ENCODE results near the gene ZBTB37.
"Not testable (repeated sequence)": the region's sequence is repeated elsewhere in the genome, so short reads cannot be mapped to it uniquely, and the experiment has no call there.

Gene ZBTB37

GRCh38 chr1:173868266-173869020 is at the start of gene ZBTB37:
Gene ZBTB37, plus strand, starts transcription at chr1:173868380. Its CDS starts 1,846 bp downstream, at chr1:173870226.
- peak; percentile 86 for DNase-seq (ENCODE audit: low read depth)

- no peak for DNase-seq (ENCODE audit: low read depth)
These were observed 49.7 kb upstream of the ZBTB37 start for GRCh38 chr1:173818459-173818858.

- no peak for DNase-seq (ENCODE audit: low read depth)
These were observed 46.5 kb upstream of the ZBTB37 start for GRCh38 chr1:173821680-173822079.

- no peak for DNase-seq (ENCODE audit: low read depth)
These were observed 44.3 kb upstream of the ZBTB37 start for GRCh38 chr1:173823781-173824314.

- peak; percentile 74 for DNase-seq (ENCODE audit: low read depth)
These were observed 43.7 kb upstream of the ZBTB37 start, which contains the start of the genes CENPL and DARS2 for GRCh38 chr1:173824315-173825081. Gene CENPL, minus strand, starts transcription at chr1:173824883. Its CDS starts 13,584 bp downstream, at chr1:173811299. Gene DARS2, plus strand, starts transcription at chr1:173824673. Its CDS starts 557 bp downstream, at chr1:173825230.

- no peak for DNase-seq (ENCODE audit: low read depth)
These were observed 40.6 kb upstream of the ZBTB37 start for GRCh38 chr1:173827611-173828010.

- no peak for DNase-seq (ENCODE audit: low read depth)
These were observed 35.4 kb upstream of the ZBTB37 start for GRCh38 chr1:173832748-173833147.

GRCh38 chr1:173852105-173852504 is 16.1 kb upstream of the ZBTB37 start:
- no peak for DNase-seq (ENCODE audit: low read depth)

GRCh38 chr1:173853074-173853473 is 15.1 kb upstream of the ZBTB37 start:
- no peak for DNase-seq (ENCODE audit: low read depth)

GRCh38 chr1:173856014-173856413 is 12.2 kb upstream of the ZBTB37 start:
- DNase-seq (ENCODE audit: low read depth): no peak

- no peak for DNase-seq (ENCODE audit: low read depth)
These were observed 11.3 kb upstream of the ZBTB37 start for GRCh38 chr1:173856903-173857302.

GRCh38 chr1:173857363-173857917 is 10.7 kb upstream of the ZBTB37 start:
- DNase-seq (ENCODE audit: low read depth): no peak

- DNase-seq (ENCODE audit: low read depth): not testable (repeated sequence)
These were observed 8.6 kb upstream of the ZBTB37 start for GRCh38 chr1:173859547-173859946.

GRCh38 chr1:173860065-173860464 is 8.1 kb upstream of the ZBTB37 start:
- DNase-seq (ENCODE audit: low read depth): no peak

GRCh38 chr1:173861731-173862145 is 6.4 kb upstream of the ZBTB37 start:
- peak; percentile 17 for DNase-seq (ENCODE audit: low read depth)

GRCh38 chr1:173862146-173862768 is 5.9 kb upstream of the ZBTB37 start:
- DNase-seq (ENCODE audit: low read depth): peak; percentile 25

- DNase-seq (ENCODE audit: low read depth): no peak
These were observed 5.4 kb upstream of the ZBTB37 start for GRCh38 chr1:173862769-173863223.

- DNase-seq (ENCODE audit: low read depth): no peak
These were observed 4.7 kb upstream of the ZBTB37 start for GRCh38 chr1:173863224-173864161.

- no peak for DNase-seq (ENCODE audit: low read depth)
These were observed 3.9 kb upstream of the ZBTB37 start for GRCh38 chr1:173864179-173864867.
